Stimulated activated CD8-positive, alpha-beta memory T cell treated with anti-CD3 and anti-CD28 coated beads, Interleukin-12 subunit alpha, Interleukin-12 subunit beta, amount 100 ng/mL, for 24 hours (primary cell): ENCODE data around the gene KCTD19.
A peak's percentile ranks its signal among the peaks of the same experiment; 100 is the strongest.

Experiments
- DNase-seq: peaks from one replicate; pipeline ENCODE4 v3.0.0-alpha.2; 2020; ENCODE audit errors: extremely low read depth

KCTD19 gene

GRCh38 chr16:67244387-67245185 is 82.0 kb downstream of the KCTD19 start:
- peak; percentile 65 for DNase-seq

DNA sequence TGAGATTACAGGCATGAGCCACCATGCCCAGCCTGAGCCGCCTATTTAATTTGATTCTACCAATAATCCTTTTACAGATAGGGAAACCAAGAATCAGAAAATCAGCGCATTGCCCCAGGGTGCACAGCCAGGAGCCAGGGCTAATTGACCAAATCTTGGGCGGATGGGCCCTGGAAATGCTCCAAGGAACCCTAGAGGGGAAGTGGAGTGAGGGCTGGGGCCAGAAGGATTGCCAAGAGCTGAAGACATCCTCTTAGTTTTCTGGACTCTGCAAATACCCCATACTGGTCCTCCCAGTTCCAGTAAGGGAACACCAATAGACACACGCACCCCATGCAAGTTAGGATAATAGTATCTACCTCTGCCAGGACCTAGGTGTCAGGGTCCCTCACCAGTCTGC is 83.1 kb downstream of the KCTD19 start:
- no peak for DNase-seq

GRCh38 chr16:67242138-67242730 is 84.3 kb downstream of the KCTD19 start:
- no peak for DNase-seq

DNA sequence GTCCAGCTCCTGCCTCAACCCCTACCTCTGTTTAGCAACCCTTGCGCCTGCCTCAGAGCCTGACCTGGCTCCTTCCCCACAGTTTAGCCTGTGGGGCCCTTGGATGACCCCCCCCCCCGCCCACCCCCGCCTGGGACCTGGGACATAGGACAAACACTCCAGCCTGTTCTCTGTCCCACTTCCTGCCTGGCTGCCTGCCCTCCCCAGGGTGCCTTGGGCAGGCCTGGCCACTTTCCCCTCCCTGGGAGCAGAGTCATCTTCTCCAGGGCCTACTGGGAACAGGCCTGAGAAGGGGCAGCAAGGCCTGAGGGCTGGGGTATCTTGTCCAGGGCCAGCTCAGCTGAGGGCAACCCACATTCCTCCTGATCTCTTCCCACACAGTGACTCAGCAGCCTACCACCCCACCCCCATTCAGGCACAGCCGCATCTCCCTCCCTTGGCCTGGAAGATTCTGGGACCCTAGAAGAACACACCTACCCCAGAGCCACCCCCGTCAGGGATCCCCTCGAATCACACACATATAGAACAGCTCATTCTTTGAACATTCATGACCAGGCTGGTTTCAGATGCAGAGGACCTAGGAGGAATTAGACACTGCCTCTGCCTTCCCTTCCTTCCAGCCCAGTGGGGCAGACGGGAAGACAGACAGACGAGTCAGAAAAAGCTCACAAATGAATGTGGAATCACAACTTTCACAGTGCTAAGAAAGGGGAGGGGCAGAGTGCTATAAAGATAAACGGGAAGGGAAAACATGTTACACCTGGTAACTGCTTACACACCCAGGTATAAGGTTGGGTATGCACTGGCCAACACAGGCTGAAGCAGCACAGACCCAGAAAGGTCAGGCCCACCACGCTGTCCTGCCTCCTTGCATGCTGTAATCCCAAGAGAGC is 85.3 kb downstream of the KCTD19 start:
- DNase-seq: no peak

GRCh38 chr16:67240506-67240905 is 86.0 kb downstream of the KCTD19 start:
- DNase-seq: no peak
